ENCODE measurements around the gene PPFIA2.

DNA sequence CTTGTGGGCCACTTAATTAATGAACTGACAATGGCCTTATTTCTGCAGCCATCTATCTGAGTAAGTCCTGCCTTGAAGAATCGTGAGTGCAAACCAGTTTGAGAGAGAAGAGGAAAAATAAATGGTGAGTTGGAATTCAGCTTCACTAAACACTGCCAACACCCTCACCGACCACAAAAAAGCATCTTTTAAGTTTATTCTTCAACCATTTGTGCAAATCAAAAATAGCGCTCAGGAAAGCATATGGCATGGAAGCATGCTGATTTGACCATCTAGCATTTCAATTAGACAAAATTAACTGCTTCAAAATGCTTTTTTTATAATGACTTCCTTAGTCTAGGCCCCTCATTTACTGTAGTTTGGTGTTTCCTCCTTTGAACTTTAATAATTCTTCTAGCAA is 294.0 kb downstream of the PPFIA2 start:
- TF ChIP-seq, protein P1, sequence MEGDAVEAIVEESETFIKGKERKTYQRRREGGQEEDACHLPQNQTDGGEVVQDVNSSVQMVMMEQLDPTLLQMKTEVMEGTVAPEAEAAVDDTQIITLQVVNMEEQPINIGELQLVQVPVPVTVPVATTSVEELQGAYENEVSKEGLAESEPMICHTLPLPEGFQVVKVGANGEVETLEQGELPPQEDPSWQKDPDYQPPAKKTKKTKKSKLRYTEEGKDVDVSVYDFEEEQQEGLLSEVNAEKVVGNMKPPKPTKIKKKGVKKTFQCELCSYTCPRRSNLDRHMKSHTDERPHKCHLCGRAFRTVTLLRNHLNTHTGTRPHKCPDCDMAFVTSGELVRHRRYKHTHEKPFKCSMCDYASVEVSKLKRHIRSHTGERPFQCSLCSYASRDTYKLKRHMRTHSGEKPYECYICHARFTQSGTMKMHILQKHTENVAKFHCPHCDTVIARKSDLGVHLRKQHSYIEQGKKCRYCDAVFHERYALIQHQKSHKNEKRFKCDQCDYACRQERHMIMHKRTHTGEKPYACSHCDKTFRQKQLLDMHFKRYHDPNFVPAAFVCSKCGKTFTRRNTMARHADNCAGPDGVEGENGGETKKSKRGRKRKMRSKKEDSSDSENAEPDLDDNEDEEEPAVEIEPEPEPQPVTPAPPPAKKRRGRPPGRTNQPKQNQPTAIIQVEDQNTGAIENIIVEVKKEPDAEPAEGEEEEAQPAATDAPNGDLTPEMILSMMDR (IDR thresholded peaks at IDR 0.05), result no peak
- TF ChIP-seq POLR2A (IDR thresholded peaks at IDR 0.05), result no peak
